Liver (tissue), 9 donors: ENCODE results near the gene C16orf89. TPM values are rescaled to one million over a fixed set of nuclear protein-coding genes. Genes with fewer than 3 reads are reported as not detected.

Source experiments
- DNase-seq: peaks from one replicate; pipeline ENCODE4 v3.0.0-alpha.2; 2017; ENCODE audit warnings: low spot score
- H3K27ac ChIP-seq, 2 donors: one replicate each; pipeline ENCODE4 v1.7.0; 2013; ENCODE audit warnings: inconsistent platforms in 2 of 2, low read length in 2 of 2, control low read depth in 1 of 2, low read depth in 1 of 2, mild to moderate bottlenecking in 1 of 2
- H3K27me3 ChIP-seq, 4 donors: one replicate each; pipeline versions ENCODE4 v1.6.1 to v1.7.0; 2013; ENCODE audit warnings: low read length in 3 of 4, inconsistent platforms in 1 of 4, mild to moderate bottlenecking in 1 of 4, moderate library complexity in 1 of 4; ENCODE audit not compliant: control insufficient read depth in 4 of 4, insufficient read depth in 4 of 4
- H3K36me3 ChIP-seq, 4 donors: one replicate each; pipeline versions ENCODE4 v1.6.1 to v1.7.0; 2013; ENCODE audit warnings: low read length in 3 of 4, mild to moderate bottlenecking in 3 of 4, low read depth in 1 of 4, moderate library complexity in 1 of 4; ENCODE audit not compliant: control insufficient read depth in 4 of 4, insufficient read depth in 3 of 4
- H3K4me1 ChIP-seq, 4 donors: one replicate each; pipeline versions ENCODE4 v1.6.1 to v1.7.0; 2013; ENCODE audit warnings: low read length in 3 of 4, mild to moderate bottlenecking in 3 of 4, moderate library complexity in 1 of 4; ENCODE audit not compliant: control insufficient read depth in 4 of 4, insufficient read depth in 4 of 4
- H3K4me3 ChIP-seq, 3 donors: one replicate each; pipeline versions ENCODE4 v1.6.1 to v1.7.0; 2013; ENCODE audit warnings: low read length in 3 of 3, control low read depth in 1 of 3, low read depth in 1 of 3, mild to moderate bottlenecking in 1 of 3
- H3K9ac ChIP-seq, 2 donors: one replicate each; pipeline ENCODE4 v1.7.0; 2013; ENCODE audit warnings: low read length in 2 of 2, mild to moderate bottlenecking in 2 of 2, moderate library complexity in 2 of 2, control low read depth in 1 of 2, low read depth in 1 of 2
- H3K9me3 ChIP-seq, 4 donors: one replicate each; pipeline versions ENCODE4 v1.6.1 to v1.7.0; 2013; ENCODE audit warnings: low read length in 3 of 4; ENCODE audit not compliant: control insufficient read depth in 4 of 4
- CTCF ChIP-seq: fragments of 150-350 bp; IDR thresholded peaks from 2 replicates; pipeline ENCODE4 v1.5.1; 2017; ENCODE audit warnings: improper control_type of control experiment, low read depth, low read length; ENCODE audit not compliant: missing input control
- EGR1 ChIP-seq, 2 donors: IDR thresholded peaks; 2 replicates each; pipeline ENCODE4 v1.6.1; 2016 to 2018; ENCODE audit warnings: antibody characterized with exemption in 2 of 2, low read depth in 2 of 2
- FOXA1 ChIP-seq: IDR thresholded peaks from 2 replicates; pipeline ENCODE4 v1.6.1; 2016; ENCODE audit warnings: antibody characterized with exemption
- FOXA2 ChIP-seq: IDR thresholded peaks from 2 replicates; pipeline ENCODE4 v1.6.1; 2016; ENCODE audit warnings: antibody characterized with exemption
- GABPA ChIP-seq, 2 donors: IDR thresholded peaks in 1 of 2; conservative IDR thresholded peaks in 1 of 2; 2 replicates each; pipeline ENCODE4 v1.6.1; 2016; ENCODE audit warnings: antibody characterized with exemption in 2 of 2, mild to moderate bottlenecking in 1 of 2, moderate library complexity in 1 of 2
- HNF4A ChIP-seq, 2 donors: conservative IDR thresholded peaks; 2 replicates each; pipeline ENCODE4 v1.6.1; 2016; ENCODE audit warnings: antibody characterized with exemption in 2 of 2, mild to moderate bottlenecking in 2 of 2
- HNF4G ChIP-seq: IDR thresholded peaks from 2 replicates; pipeline ENCODE4 v1.6.1; 2016; ENCODE audit warnings: antibody characterized with exemption
- JUND ChIP-seq, 2 donors: IDR thresholded peaks; 2 replicates each; pipeline ENCODE4 v1.6.1; 2016; ENCODE audit warnings: antibody characterized with exemption in 2 of 2
- MAX ChIP-seq: IDR thresholded peaks from 2 replicates; pipeline ENCODE4 v1.6.1; 2016; ENCODE audit warnings: antibody characterized with exemption
- NR2F2 ChIP-seq: IDR thresholded peaks from 2 replicates; pipeline ENCODE4 v1.6.1; 2016; ENCODE audit warnings: antibody characterized with exemption
- RXRA ChIP-seq, 2 donors: IDR thresholded peaks; 2 replicates each; pipeline ENCODE4 v1.6.1; 2017 to 2018; ENCODE audit warnings: antibody characterized with exemption in 2 of 2, mild to moderate bottlenecking in 1 of 2
- SP1 ChIP-seq: IDR thresholded peaks from 2 replicates; pipeline ENCODE4 v1.6.1; 2018; ENCODE audit warnings: antibody characterized with exemption, mild to moderate bottlenecking
- TAF1 ChIP-seq: conservative IDR thresholded peaks from 2 replicates; pipeline ENCODE4 v1.6.1; 2016; ENCODE audit warnings: antibody characterized with exemption, mild to moderate bottlenecking
- YY1 ChIP-seq: IDR thresholded peaks from 2 replicates; pipeline ENCODE4 v1.6.1; 2016; ENCODE audit warnings: antibody characterized with exemption, mild to moderate bottlenecking
- WGBS: extraction: QIAGEN DNeasy Blood & Tissue Kit; methylation state at CpG from one replicate; pipeline ENCODE4 v1.1.7; 2013; 5-methylcytosine and 5-hydroxymethylcytosine counted together
- polyA plus RNA-seq, 2 donors: library from polyadenylated mRNA; stranded (reverse) in 1 of 2; unstranded in 1 of 2; fragments of 200-250 nt in 1 of 2; fragments of >200 nt in 1 of 2; fragmentation: Nextera tagmentation in 1 of 2; extraction: Ambion mirVana in 1 of 2; gene quantifications; one replicate each; pipeline versions ENCODE4 v1.2.1 to v1.2.3, GENCODE V29; 2013 to 2015
- total RNA-seq, 2 donors: library from RNA; depleted of rRNA; stranded (reverse); fragments of >200 nt; gene quantifications; one replicate each; pipeline ENCODE4 v1.2.3, GENCODE V29; 2014
- TF ChIP-seq, protein P1 (sequence below): IDR thresholded peaks from 2 replicates; pipeline ENCODE4 v1.6.1; 2016; ENCODE audit warnings: antibody characterized with exemption, mild to moderate bottlenecking
- TF ChIP-seq, protein P2 (sequence below): IDR thresholded peaks from 2 replicates; pipeline ENCODE4 v1.6.1; 2016; ENCODE audit warnings: antibody characterized with exemption
- TF ChIP-seq, protein P3 (sequence below): IDR thresholded peaks from 2 replicates; pipeline ENCODE4 v1.6.1; 2016; ENCODE audit warnings: antibody characterized with exemption
- donor health status: healthy.
- donor health status: healthy.
- donor health status: healthy.
- donor health status: healthy.
- donor health status: healthy.

The C16orf89 gene
- total and polyA plus RNA-seq, 4 donors = 0.25 to 0.61 TPM; not detected in 2

DNA sequence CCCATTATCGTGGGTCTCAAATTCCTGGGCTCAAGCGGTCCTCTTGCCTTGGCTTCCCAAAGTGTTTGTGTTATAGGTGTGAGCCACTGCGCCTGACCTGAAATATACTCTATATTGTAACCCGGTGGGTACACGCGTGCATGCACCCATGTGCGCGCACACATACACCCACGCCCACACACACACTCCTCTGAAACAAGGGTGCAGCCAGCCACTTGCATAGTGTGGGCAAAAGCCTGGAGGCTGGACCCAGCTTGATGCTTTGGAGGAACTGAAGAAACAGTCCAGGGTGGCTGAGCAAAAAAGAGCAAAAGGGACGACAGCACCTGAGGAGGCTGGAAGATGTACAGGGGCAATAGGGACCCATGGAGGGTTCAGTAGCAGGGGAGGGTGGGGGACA, 61.9 kb downstream of the C16orf89 start (continued):
- no peak for TF ChIP-seq CTCF

- H3K27ac ChIP-seq = no peak overlapping the region
- H3K27me3 ChIP-seq = no peaks in the 10 kb centered on the region
- no peak overlapping the region for H3K4me3 ChIP-seq
- 83% methylated on average over 12 of the region's 12 CpGs for WGBS
- DNase-seq = no peak
- no peaks in the 10 kb centered on the region for H3K36me3 ChIP-seq
- no peak overlapping the region for H3K9ac ChIP-seq
- TF ChIP-seq RXRA (IDR thresholded peaks at IDR 0.05) = no peak
- TF ChIP-seq HNF4G = no peak
- no peak for TF ChIP-seq GABPA (IDR thresholded peaks at IDR 0.05 in 1 of 2, conservative IDR thresholded peaks at IDR 0.05 in 1 of 2)
- TF ChIP-seq YY1 = no peak
- TF ChIP-seq NR2F2 = no peak
- TF ChIP-seq MAX = no peak
- TF ChIP-seq, protein P1, sequence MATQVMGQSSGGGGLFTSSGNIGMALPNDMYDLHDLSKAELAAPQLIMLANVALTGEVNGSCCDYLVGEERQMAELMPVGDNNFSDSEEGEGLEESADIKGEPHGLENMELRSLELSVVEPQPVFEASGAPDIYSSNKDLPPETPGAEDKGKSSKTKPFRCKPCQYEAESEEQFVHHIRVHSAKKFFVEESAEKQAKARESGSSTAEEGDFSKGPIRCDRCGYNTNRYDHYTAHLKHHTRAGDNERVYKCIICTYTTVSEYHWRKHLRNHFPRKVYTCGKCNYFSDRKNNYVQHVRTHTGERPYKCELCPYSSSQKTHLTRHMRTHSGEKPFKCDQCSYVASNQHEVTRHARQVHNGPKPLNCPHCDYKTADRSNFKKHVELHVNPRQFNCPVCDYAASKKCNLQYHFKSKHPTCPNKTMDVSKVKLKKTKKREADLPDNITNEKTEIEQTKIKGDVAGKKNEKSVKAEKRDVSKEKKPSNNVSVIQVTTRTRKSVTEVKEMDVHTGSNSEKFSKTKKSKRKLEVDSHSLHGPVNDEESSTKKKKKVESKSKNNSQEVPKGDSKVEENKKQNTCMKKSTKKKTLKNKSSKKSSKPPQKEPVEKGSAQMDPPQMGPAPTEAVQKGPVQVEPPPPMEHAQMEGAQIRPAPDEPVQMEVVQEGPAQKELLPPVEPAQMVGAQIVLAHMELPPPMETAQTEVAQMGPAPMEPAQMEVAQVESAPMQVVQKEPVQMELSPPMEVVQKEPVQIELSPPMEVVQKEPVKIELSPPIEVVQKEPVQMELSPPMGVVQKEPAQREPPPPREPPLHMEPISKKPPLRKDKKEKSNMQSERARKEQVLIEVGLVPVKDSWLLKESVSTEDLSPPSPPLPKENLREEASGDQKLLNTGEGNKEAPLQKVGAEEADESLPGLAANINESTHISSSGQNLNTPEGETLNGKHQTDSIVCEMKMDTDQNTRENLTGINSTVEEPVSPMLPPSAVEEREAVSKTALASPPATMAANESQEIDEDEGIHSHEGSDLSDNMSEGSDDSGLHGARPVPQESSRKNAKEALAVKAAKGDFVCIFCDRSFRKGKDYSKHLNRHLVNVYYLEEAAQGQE = no peak
- no peak for TF ChIP-seq TAF1
- no peak for TF ChIP-seq SP1
- TF ChIP-seq EGR1 (IDR thresholded peaks at IDR 0.05; ENCODE audit: low read depth in 2 of 2) = no peak
- no peak for TF ChIP-seq HNF4A (conservative IDR thresholded peaks at IDR 0.05)
- TF ChIP-seq JUND (IDR thresholded peaks at IDR 0.05) = no peak
- TF ChIP-seq FOXA2 = no peak
- no peak for TF ChIP-seq FOXA1
- TF ChIP-seq, protein P2, sequence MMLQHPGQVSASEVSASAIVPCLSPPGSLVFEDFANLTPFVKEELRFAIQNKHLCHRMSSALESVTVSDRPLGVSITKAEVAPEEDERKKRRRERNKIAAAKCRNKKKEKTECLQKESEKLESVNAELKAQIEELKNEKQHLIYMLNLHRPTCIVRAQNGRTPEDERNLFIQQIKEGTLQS = no peak
- TF ChIP-seq CTCF = no peak
- TF ChIP-seq, protein P3, sequence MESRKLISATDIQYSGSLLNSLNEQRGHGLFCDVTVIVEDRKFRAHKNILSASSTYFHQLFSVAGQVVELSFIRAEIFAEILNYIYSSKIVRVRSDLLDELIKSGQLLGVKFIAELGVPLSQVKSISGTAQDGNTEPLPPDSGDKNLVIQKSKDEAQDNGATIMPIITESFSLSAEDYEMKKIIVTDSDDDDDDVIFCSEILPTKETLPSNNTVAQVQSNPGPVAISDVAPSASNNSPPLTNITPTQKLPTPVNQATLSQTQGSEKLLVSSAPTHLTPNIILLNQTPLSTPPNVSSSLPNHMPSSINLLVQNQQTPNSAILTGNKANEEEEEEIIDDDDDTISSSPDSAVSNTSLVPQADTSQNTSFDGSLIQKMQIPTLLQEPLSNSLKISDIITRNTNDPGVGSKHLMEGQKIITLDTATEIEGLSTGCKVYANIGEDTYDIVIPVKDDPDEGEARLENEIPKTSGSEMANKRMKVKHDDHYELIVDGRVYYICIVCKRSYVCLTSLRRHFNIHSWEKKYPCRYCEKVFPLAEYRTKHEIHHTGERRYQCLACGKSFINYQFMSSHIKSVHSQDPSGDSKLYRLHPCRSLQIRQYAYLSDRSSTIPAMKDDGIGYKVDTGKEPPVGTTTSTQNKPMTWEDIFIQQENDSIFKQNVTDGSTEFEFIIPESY = no peak
- H3K9me3 ChIP-seq = no peaks in the 10 kb centered on the region
- no peaks in the 10 kb centered on the region for H3K4me1 ChIP-seq
Observed at GRCh38 chr16:5003211-5003610, 62.5 kb downstream of the C16orf89 start.
